Measurements from ENCODE around the gene CDH22. TPM values are rescaled to one million over a fixed set of nuclear protein-coding genes. Genes with fewer than 3 reads are reported as not detected.

The CDH22 gene
- total RNA-seq, 1 donor from 2014 or later, result 1.7 TPM

GRCh38 chr20:46196990-46197389, 111.3 kb downstream of the CDH22 start:
- DNase-seq (ENCODE audit: extremely low spot score in 2 of 2), result no peak
- intact Hi-C loops (cut with DNase I), result no loop called here
- H3K9me3 ChIP-seq, result no peaks in the 10 kb centered on the region
- TF ChIP-seq POLR2AphosphoS5 (IDR thresholded peaks at IDR 0.05; ENCODE audit: insufficient read depth in 1 of 2, low read depth in 1 of 2), result no peak
- no peak for TF ChIP-seq CTCF (IDR thresholded peaks at IDR 0.05)
- no peak for TF ChIP-seq POLR2A (IDR thresholded peaks at IDR 0.05)
- no peak overlapping the region for H3K27ac ChIP-seq
- no peak overlapping the region for H3K4me3 ChIP-seq
- no peaks in the 10 kb centered on the region for H3K4me1 ChIP-seq
- no peaks in the 10 kb centered on the region for H3K36me3 ChIP-seq
- no peaks in the 10 kb centered on the region for H3K27me3 ChIP-seq

GRCh38 chr20:46195264-46196036, 112.8 kb downstream of the CDH22 start:
- H3K4me3 ChIP-seq, result no peak overlapping the region
- no peaks in the 10 kb centered on the region for H3K4me1 ChIP-seq
- no peak for TF ChIP-seq POLR2A (IDR thresholded peaks at IDR 0.05)
- no peaks in the 10 kb centered on the region for H3K36me3 ChIP-seq
- intact Hi-C loops (cut with DNase I), result no loop called here
- DNase-seq (ENCODE audit: extremely low spot score in 2 of 2), result no peak
- H3K27ac ChIP-seq, result no peak overlapping the region
- H3K9me3 ChIP-seq, result no peaks in the 10 kb centered on the region
- H3K27me3 ChIP-seq, result no peaks in the 10 kb centered on the region

GRCh38 chr20:46194409-46194808, 113.9 kb downstream of the CDH22 start:
- Histone ChIP-seq H3K36me3 (no peaks in the 10 kb centered on the region), H3K4me1 (no peaks in the 10 kb centered on the region), H3K27ac (no peak overlapping the region), H3K4me3 (no peak overlapping the region), H3K9me3 (no peaks in the 10 kb centered on the region), H3K27me3 (no peaks in the 10 kb centered on the region)
- intact Hi-C loops (cut with DNase I), result no loop called here
- TF ChIP-seq CTCF (IDR thresholded peaks at IDR 0.05) (no peak), POLR2A (IDR thresholded peaks at IDR 0.05) (no peak), POLR2AphosphoS5 (IDR thresholded peaks at IDR 0.05; ENCODE audit: insufficient read depth in 1 of 2, low read depth in 1 of 2) (no peak)
- DNase-seq (ENCODE audit: extremely low spot score in 2 of 2), result no peak

- Histone ChIP-seq H3K36me3 (no peaks in the 10 kb centered on the region), H3K27ac (no peak overlapping the region), H3K4me3 (no peak overlapping the region), H3K27me3 (no peaks in the 10 kb centered on the region), H3K4me1 (no peaks in the 10 kb centered on the region), H3K9me3 (no peaks in the 10 kb centered on the region)
- intact Hi-C loops (cut with DNase I), result no loop called here
- no peak for DNase-seq (ENCODE audit: extremely low spot score in 2 of 2)
- TF ChIP-seq CTCF (IDR thresholded peaks at IDR 0.05) (no peak), POLR2A (IDR thresholded peaks at IDR 0.05) (no peak), POLR2AphosphoS5 (IDR thresholded peaks at IDR 0.05; ENCODE audit: insufficient read depth in 1 of 2, low read depth in 1 of 2) (no peak)
Measured at GRCh38 chr20:46192376-46192944, 115.8 kb downstream of the CDH22 start.

- no peak overlapping the region for H3K4me3 ChIP-seq
- H3K4me1 ChIP-seq, result no peaks in the 10 kb centered on the region
- no peaks in the 10 kb centered on the region for H3K27me3 ChIP-seq
- no peak overlapping the region for H3K27ac ChIP-seq
- intact Hi-C loops (cut with DNase I), result no loop called here
- DNase-seq (ENCODE audit: extremely low spot score in 2 of 2), result no peak
- no peaks in the 10 kb centered on the region for H3K36me3 ChIP-seq
- TF ChIP-seq POLR2A (IDR thresholded peaks at IDR 0.05) (no peak), POLR2AphosphoS5 (IDR thresholded peaks at IDR 0.05; ENCODE audit: insufficient read depth in 1 of 2, low read depth in 1 of 2) (no peak), CTCF (IDR thresholded peaks at IDR 0.05) (no peak)
- no peaks in the 10 kb centered on the region for H3K9me3 ChIP-seq
Measured at GRCh38 chr20:46191611-46192010, 116.7 kb downstream of the CDH22 start.
